HG03571 (cell line): Measurements from ENCODE around the gene MUC13.
"Not testable (repeated sequence)": the region's sequence is repeated elsewhere in the genome, so short reads cannot be mapped to it uniquely, and the experiment has no call there.

Experiments used
- ATAC-seq: cut with Tn5 transposase; IDR thresholded peaks from one replicate; pipeline ENCODE4 v1.9.1; 2021; ENCODE audit not compliant: unreplicated experiment

The MUC13 gene

GRCh38 chr3:124934577-124934976 is at the start of gene MUC13:
TSS of gene MUC13 (minus strand) at chr3:124934751. CDS start at chr3:124934712, 39 bp downstream.
- ATAC-seq = no peak

- ATAC-seq = no peak
These were observed 48.3 kb upstream of the MUC13 start for GRCh38 chr3:124982855-124983254.

GRCh38 chr3:124981472-124981871 is 46.9 kb upstream of the MUC13 start:
- ATAC-seq = no peak

- ATAC-seq = no peak
These were observed 44.1 kb upstream of the MUC13 start for GRCh38 chr3:124978627-124979026.

- ATAC-seq = no peak
These were observed 41.8 kb upstream of the MUC13 start for GRCh38 chr3:124976383-124976782.

- ATAC-seq = no peak
These were observed 40.1 kb upstream of the MUC13 start for GRCh38 chr3:124974691-124975090.

GRCh38 chr3:124973290-124973689 is 38.7 kb upstream of the MUC13 start:
- ATAC-seq = no peak

- no peak for ATAC-seq
These were observed 37.9 kb upstream of the MUC13 start for GRCh38 chr3:124972457-124972856.

- ATAC-seq = no peak
These were observed 35.6 kb upstream of the MUC13 start for GRCh38 chr3:124969963-124970722.

- ATAC-seq = no peak
These were observed 34.6 kb upstream of the MUC13 start for GRCh38 chr3:124969190-124969589.

- ATAC-seq = no peak
These were observed 33.4 kb upstream of the MUC13 start for GRCh38 chr3:124967964-124968363.

- no peak for ATAC-seq
These were observed 32.2 kb upstream of the MUC13 start for GRCh38 chr3:124966521-124967445.

- ATAC-seq = no peak
These were observed 30.9 kb upstream of the MUC13 start for GRCh38 chr3:124965413-124965812.

GRCh38 chr3:124964387-124964786 is 29.8 kb upstream of the MUC13 start:
- no peak for ATAC-seq

- ATAC-seq = no peak
These were observed 29.2 kb upstream of the MUC13 start for GRCh38 chr3:124963755-124964154.

- no peak for ATAC-seq
These were observed 27.9 kb upstream of the MUC13 start for GRCh38 chr3:124962403-124962940.

- ATAC-seq = no peak
These were observed 26.1 kb upstream of the MUC13 start for GRCh38 chr3:124960698-124961097.

GRCh38 chr3:124960105-124960504 is 25.6 kb upstream of the MUC13 start:
- no peak for ATAC-seq

GRCh38 chr3:124957951-124958350 is 23.4 kb upstream of the MUC13 start:
- not testable (repeated sequence) for ATAC-seq

GRCh38 chr3:124952282-124952855 is 17.8 kb upstream of the MUC13 start:
- no peak for ATAC-seq

- ATAC-seq = no peak
These were observed 17.1 kb upstream of the MUC13 start for GRCh38 chr3:124951511-124952281.
